Measurements from ENCODE around the gene TMEM106C. TPM values are rescaled to one million over a fixed set of nuclear protein-coding genes. Genes with fewer than 3 reads are reported as not detected.
"Not testable (repeated sequence)": the region's sequence is repeated elsewhere in the genome, so short reads cannot be mapped to it uniquely, and the experiment has no call there.

Gene TMEM106C
- total RNA-seq, 4 donors from 2014 or later = 26.9 to 69.7 (median 49.5) TPM

DNA sequence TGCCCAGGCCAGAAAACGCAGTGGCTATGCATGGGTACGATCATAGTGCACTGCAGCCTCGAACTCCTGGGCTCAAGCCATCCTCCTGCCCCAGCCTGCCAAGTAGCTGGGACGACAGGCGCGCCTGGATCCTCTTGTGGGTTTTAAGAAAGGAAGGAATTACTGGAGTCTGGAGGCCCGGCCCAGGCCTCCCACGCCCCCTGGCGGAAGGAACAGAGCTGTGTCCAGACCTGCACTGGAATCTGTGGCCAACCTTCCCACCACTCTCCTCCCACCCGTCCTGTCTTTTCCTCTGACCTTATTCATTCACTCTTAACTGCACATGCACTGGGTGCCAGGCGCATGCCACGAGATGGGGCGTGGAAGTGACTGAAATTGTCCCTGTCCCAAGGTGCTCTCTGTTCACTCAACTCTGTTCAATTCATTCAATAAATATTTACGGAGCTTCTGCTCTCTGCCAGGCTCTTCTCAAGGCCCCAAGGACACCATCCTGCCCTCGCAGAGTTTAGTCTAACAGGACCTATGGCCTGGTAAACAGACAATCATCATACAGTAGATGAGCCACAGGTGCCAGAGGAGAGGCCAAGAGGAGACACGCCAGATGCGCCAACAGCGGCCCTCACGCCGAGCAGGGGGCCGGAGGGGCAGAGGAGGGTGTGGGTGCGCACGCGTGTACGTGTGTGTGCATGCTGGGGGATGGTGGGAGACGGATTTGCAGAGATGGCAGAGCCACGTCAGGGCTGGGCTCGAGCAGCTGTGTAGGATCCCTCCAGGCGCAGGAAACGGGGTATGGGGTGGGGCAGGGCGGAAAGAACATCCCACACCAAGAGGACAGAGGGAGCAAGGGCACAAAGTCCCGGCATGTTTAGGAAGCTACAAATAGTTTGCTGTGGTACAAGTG lies 13.7 kb upstream of the TMEM106C start:
- 55 to 58% methylated on average over 32 of the region's 32 CpGs for WGBS, 2 donors
- Histone ChIP-seq H3K4me3 (no peak overlapping the region), H3K27me3 (no peaks in the 10 kb centered on the region), H3K9me3 (no peaks in the 10 kb centered on the region), H3K27ac (no peak overlapping the region), H3K4me1 (peaks cover 0 to 15% (median 0%) of the 10 kb centered on the region in 4 donors), H3K36me3 (no peaks in the 10 kb centered on the region)
- DNase-seq (ENCODE audit: low spot score in 2 of 2) = peak; percentile 32 to 51
- TF ChIP-seq, protein P1, sequence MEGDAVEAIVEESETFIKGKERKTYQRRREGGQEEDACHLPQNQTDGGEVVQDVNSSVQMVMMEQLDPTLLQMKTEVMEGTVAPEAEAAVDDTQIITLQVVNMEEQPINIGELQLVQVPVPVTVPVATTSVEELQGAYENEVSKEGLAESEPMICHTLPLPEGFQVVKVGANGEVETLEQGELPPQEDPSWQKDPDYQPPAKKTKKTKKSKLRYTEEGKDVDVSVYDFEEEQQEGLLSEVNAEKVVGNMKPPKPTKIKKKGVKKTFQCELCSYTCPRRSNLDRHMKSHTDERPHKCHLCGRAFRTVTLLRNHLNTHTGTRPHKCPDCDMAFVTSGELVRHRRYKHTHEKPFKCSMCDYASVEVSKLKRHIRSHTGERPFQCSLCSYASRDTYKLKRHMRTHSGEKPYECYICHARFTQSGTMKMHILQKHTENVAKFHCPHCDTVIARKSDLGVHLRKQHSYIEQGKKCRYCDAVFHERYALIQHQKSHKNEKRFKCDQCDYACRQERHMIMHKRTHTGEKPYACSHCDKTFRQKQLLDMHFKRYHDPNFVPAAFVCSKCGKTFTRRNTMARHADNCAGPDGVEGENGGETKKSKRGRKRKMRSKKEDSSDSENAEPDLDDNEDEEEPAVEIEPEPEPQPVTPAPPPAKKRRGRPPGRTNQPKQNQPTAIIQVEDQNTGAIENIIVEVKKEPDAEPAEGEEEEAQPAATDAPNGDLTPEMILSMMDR (IDR thresholded peaks at IDR 0.05) = peak; percentile 60 to 78 (median 73)
- TF ChIP-seq EP300 (IDR thresholded peaks at IDR 0.05) = no peak

DNA sequence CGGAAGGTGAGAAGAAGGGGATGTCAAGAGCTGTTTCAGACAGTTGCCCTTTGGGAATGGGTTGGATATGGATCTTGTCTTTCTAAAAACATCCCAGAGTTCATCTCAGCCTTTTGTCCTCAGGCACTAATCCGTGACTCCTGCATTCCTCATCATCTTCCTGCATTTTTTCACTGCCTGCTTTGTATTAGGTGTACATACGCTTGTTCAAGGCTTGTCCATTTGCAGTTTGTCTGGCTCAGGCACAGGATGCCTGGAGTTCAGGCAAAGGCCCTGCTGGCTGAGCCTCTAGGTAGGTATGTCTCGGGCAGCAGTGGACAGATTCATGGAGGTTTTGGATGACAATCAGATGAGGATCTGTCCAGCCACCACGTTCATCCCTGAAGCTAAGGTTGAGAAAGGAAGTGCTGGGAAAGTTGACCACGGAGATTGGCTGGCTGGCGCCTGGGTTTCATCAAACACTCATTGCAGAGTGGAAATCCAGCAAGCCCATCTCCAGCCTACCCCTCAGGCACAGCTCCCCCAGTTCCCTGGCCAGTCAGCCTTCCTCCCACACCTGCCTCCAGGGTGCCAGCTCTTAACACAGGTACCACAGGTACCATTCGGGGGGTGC lies 12.4 kb upstream of the TMEM106C start:
- no peaks in the 10 kb centered on the region for H3K36me3 ChIP-seq
- WGBS, 2 donors = 73 to 82% methylated on average over 8 of the region's 8 CpGs
- H3K4me3 ChIP-seq = no peak overlapping the region
- no peak for DNase-seq (ENCODE audit: low spot score in 2 of 2)
- TF ChIP-seq EP300 (IDR thresholded peaks at IDR 0.05) = no peak
- no peak for TF ChIP-seq POLR2A (IDR thresholded peaks at IDR 0.05)
- TF ChIP-seq, protein P1 (IDR thresholded peaks at IDR 0.05) = no peak
- no peak overlapping the region for H3K27ac ChIP-seq
- peaks cover 0 to 15% (median 0%) of the 10 kb centered on the region in 4 donors for H3K4me1 ChIP-seq
- no peaks in the 10 kb centered on the region for H3K9me3 ChIP-seq
- H3K27me3 ChIP-seq = no peaks in the 10 kb centered on the region

DNA sequence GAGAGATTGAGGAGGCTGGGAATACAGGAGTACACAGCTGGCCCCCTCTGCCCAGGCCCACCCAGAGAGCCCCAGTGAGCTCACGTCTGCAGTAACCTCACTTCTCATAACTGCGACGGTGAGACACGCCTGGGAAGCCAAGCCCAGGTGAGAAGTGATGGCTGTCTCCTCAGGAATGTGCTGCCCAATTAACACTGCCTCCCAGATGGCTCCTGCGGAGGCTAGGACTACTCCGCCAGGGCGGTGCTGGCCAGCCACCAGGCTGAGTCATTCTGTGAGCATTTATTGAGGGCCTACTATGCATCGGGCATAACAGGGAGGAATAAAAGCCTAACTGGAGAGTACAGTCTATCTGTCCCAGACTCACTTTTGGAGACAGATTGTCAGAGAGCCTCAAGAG lies 9.3 kb upstream of the TMEM106C start:
- H3K27me3 ChIP-seq = no peaks in the 10 kb centered on the region
- peaks cover 0 to 4% (median 0%) of the 10 kb centered on the region in 4 donors for H3K4me1 ChIP-seq
- WGBS, 2 donors = 80 to 88% methylated on average over 8 of the region's 8 CpGs
- no peak overlapping the region for H3K27ac ChIP-seq
- TF ChIP-seq POLR2A (IDR thresholded peaks at IDR 0.05) (no peak), EP300 (IDR thresholded peaks at IDR 0.05) (no peak)
- TF ChIP-seq, protein P1 (IDR thresholded peaks at IDR 0.05) = no peak
- H3K9me3 ChIP-seq = no peaks in the 10 kb centered on the region
- no peak overlapping the region for H3K4me3 ChIP-seq
- DNase-seq (ENCODE audit: low spot score in 2 of 2) = no peak
- H3K36me3 ChIP-seq = no peaks in the 10 kb centered on the region

DNA sequence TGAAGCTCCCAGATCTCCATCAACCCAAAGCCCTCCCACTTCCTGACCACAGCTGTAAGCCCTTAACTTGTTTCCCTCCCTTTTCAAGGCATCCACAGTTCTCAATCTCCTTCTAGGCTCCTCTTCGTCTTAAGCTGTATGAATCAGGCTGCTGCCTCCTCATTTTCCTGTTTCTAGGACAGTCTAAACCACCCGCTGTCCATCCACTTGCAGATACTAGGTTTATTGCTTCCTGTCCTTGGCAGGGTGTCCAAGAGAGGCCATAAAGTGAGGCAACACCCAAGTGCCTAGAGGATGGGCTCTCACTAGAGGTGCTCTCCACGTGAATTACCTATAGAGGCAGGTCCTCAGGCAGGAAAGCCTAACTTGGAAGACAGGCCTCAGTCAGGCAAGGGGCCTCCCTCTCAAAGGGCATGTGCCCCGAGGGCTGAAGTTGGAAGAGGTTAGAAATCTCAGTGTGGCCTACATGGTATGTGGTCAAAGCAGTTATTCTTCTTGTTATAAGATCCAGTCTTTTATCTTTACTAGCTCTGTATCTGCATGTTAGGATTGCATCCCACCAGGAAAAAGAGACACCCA lies 8.8 kb upstream of the TMEM106C start:
- Histone ChIP-seq H3K36me3 (no peaks in the 10 kb centered on the region), H3K27ac (no peak overlapping the region), H3K4me3 (no peak overlapping the region), H3K4me1 (no peaks in the 10 kb centered on the region), H3K27me3 (no peaks in the 10 kb centered on the region), H3K9me3 (no peaks in the 10 kb centered on the region)
- DNase-seq (ENCODE audit: low spot score in 2 of 2) = no peak
- TF ChIP-seq, protein P1 (IDR thresholded peaks at IDR 0.05) = no peak
- WGBS, 2 donors = 78% methylated on average over 4 of the region's 4 CpGs

DNA sequence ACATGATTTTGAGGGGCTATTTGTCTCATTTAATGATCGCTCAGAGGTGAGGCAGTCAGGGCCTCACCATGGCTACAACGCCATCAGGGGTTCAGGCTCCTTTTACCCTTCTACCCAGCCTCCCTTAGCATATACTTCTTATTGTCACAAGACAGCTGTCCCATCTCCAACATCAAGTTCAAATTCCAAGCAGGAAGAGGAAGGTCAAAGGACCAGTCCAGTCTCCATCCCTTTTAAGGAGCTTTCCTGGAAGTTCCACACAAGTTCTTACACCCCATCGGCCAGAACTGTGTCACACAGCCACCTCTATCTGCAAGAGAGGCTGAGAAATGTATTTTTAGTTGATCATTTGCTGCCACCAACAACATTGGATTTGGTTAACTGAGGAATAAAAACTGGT lies 8.3 kb upstream of the TMEM106C start:
- H3K4me1 ChIP-seq = no peaks in the 10 kb centered on the region
- 80 to 87% methylated on average over 3 of the region's 3 CpGs for WGBS, 2 donors
- no peak for DNase-seq (ENCODE audit: low spot score in 2 of 2)
- no peak overlapping the region for H3K27ac ChIP-seq
- H3K4me3 ChIP-seq = no peak overlapping the region
- H3K36me3 ChIP-seq = no peaks in the 10 kb centered on the region
- no peaks in the 10 kb centered on the region for H3K27me3 ChIP-seq
- H3K9me3 ChIP-seq = no peaks in the 10 kb centered on the region
- TF ChIP-seq, protein P1 (IDR thresholded peaks at IDR 0.05) = no peak
- TF ChIP-seq EP300 (IDR thresholded peaks at IDR 0.05) = no peak
- no peak for TF ChIP-seq POLR2A (IDR thresholded peaks at IDR 0.05)

DNA sequence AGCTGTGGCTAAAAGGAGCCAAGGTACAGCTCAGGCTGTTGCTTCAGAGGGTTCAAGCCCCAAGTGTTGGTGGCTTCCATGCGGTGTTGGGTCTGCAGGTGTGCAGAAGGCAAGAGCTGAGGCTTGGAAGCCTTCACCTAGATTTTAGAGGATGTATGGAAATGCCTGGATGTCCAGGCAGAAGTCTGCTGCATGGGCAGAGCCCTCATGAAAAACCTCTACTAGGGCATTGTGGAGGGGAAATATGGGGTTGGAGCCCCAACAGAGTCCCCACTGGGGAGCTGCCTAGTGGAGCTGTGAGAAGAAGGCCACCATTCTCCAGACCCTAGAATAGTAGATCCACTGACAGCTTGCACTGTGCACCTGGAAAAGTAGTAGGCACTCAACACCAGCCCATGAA lies 5.7 kb upstream of the TMEM106C start:
- H3K27ac ChIP-seq; H3K9me3 ChIP-seq; H3K27me3 ChIP-seq; DNase-seq (ENCODE audit: low spot score in 2 of 2); H3K4me1 ChIP-seq; H3K4me3 ChIP-seq; H3K36me3 ChIP-seq: not testable (repeated sequence)
- 90% methylated on average over 1 of the region's 1 CpG; no CpG with 5 or more reads in 1 of the 2 donors for WGBS, 2 donors

Data from tibial nerve (tissue), 4 donors.